Measurements from ENCODE around the gene FGF14. TPM values are rescaled to one million over a fixed set of nuclear protein-coding genes. Genes with fewer than 3 reads are reported as not detected.

FGF14 gene
- polyA plus RNA-seq, 1 of the 3 experiments (the other 2 are of a cell fraction) = 0.20 TPM

DNA sequence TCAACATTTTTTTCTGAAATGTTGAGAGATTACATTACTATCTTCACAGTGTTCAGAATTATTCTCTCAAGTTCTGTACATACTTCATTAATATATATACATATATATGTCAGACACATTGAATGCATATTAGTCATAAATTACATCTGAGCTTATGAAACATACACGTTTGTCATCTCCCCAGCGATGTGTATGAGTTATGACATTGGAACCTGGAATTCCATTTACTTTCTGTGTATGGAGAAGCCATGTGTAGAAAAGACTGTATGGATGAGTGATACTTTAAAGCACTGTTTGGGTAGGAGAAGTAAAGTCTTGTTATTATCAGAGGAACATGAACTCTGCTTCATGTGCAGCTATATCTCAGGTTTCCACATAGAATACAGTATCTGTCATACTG, 167.2 kb downstream of the FGF14 start:
- ChIA-PET CTCF (interaction anchor here (1.0 kb wide), 1 partner anchor 15 kb away, joined by 3 read pairs; no protein-coding TSS in a partner anchor), POLR2A (no interaction called here)
- no peaks in the 10 kb centered on the region for H4K20me1 ChIP-seq (ENCODE audit: insufficient read depth)
- no peak overlapping the region for H3K4me2 ChIP-seq
- H3K36me3 ChIP-seq (replicated peaks in 1 of 2; ENCODE audit: control insufficient read depth in 1 of 2, insufficient read depth in 2 of 2, low read length in 1 of 2) = peaks cover 0 to 2% of the 10 kb centered on the region in 2 experiments
- peaks cover 0 to 26% of the 10 kb centered on the region in 2 experiments; a peak in 2 of 4 replicates for H3K4me1 ChIP-seq (ENCODE audit: control insufficient read depth in 1 of 2, insufficient read depth in 2 of 2, low read depth in 1 of 2, low read length in 1 of 2)
- TF ChIP-seq GABPA (IDR thresholded peaks at IDR 0.05; ENCODE audit: low read depth) = no peak
- TF ChIP-seq SIN3A (IDR thresholded peaks at IDR 0.05; ENCODE audit: borderline replicate concordance, low read depth, low read length) = no peak
- TF ChIP-seq, protein P1, sequence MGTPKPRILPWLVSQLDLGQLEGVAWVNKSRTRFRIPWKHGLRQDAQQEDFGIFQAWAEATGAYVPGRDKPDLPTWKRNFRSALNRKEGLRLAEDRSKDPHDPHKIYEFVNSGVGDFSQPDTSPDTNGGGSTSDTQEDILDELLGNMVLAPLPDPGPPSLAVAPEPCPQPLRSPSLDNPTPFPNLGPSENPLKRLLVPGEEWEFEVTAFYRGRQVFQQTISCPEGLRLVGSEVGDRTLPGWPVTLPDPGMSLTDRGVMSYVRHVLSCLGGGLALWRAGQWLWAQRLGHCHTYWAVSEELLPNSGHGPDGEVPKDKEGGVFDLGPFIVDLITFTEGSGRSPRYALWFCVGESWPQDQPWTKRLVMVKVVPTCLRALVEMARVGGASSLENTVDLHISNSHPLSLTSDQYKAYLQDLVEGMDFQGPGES (IDR thresholded peaks at IDR 0.05; ENCODE audit: low read depth, low read length) = no peak
- no peak for TF ChIP-seq EP300 (IDR thresholded peaks at IDR 0.05; ENCODE audit: borderline replicate concordance in 1 of 2, low read depth in 1 of 2, low read length in 1 of 2)
- no peak for TF ChIP-seq POLR2AphosphoS5 (IDR thresholded peaks at IDR 0.05; ENCODE audit: low read depth, low read length)
- TF ChIP-seq, protein P2, sequence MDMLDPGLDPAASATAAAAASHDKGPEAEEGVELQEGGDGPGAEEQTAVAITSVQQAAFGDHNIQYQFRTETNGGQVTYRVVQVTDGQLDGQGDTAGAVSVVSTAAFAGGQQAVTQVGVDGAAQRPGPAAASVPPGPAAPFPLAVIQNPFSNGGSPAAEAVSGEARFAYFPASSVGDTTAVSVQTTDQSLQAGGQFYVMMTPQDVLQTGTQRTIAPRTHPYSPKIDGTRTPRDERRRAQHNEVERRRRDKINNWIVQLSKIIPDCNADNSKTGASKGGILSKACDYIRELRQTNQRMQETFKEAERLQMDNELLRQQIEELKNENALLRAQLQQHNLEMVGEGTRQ (IDR thresholded peaks at IDR 0.05; ENCODE audit: borderline replicate concordance, low read depth, low read length) = no peak
- TF ChIP-seq, protein P3, sequence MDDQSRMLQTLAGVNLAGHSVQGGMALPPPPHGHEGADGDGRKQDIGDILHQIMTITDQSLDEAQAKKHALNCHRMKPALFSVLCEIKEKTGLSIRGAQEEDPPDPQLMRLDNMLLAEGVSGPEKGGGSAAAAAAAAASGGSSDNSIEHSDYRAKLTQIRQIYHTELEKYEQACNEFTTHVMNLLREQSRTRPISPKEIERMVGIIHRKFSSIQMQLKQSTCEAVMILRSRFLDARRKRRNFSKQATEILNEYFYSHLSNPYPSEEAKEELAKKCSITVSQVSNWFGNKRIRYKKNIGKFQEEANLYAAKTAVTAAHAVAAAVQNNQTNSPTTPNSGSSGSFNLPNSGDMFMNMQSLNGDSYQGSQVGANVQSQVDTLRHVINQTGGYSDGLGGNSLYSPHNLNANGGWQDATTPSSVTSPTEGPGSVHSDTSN (IDR thresholded peaks at IDR 0.05) = no peak
- TF ChIP-seq NRF1 (IDR thresholded peaks at IDR 0.05; ENCODE audit: low read depth, low read length) = no peak
- no peak for TF ChIP-seq ELF1 (IDR thresholded peaks at IDR 0.05)
- TF ChIP-seq FOXJ3 (CRISPR knock-in tag; IDR thresholded peaks at IDR 0.05) = no peak
- no peak for TF ChIP-seq MXI1 (IDR thresholded peaks at IDR 0.05; ENCODE audit: low read depth, low read length)
- TF ChIP-seq, protein P4, sequence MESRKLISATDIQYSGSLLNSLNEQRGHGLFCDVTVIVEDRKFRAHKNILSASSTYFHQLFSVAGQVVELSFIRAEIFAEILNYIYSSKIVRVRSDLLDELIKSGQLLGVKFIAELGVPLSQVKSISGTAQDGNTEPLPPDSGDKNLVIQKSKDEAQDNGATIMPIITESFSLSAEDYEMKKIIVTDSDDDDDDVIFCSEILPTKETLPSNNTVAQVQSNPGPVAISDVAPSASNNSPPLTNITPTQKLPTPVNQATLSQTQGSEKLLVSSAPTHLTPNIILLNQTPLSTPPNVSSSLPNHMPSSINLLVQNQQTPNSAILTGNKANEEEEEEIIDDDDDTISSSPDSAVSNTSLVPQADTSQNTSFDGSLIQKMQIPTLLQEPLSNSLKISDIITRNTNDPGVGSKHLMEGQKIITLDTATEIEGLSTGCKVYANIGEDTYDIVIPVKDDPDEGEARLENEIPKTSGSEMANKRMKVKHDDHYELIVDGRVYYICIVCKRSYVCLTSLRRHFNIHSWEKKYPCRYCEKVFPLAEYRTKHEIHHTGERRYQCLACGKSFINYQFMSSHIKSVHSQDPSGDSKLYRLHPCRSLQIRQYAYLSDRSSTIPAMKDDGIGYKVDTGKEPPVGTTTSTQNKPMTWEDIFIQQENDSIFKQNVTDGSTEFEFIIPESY (IDR thresholded peaks at IDR 0.05; ENCODE audit: borderline replicate concordance, low read depth) = no peak
- TF ChIP-seq RAD21 (IDR thresholded peaks at IDR 0.05; ENCODE audit: low read length) = no peak
- TF ChIP-seq TEAD4 (IDR thresholded peaks at IDR 0.05; ENCODE audit: borderline replicate concordance, insufficient read depth) = no peak
- TF ChIP-seq RCOR1 (IDR thresholded peaks at IDR 0.05; ENCODE audit: low read length) = no peak
- no peak for DNase-seq
- 15% methylated on average over 2 of the region's 2 CpGs for WGBS (ENCODE audit: low lambda C conversion rate)
- no peak overlapping the region for H2AFZ ChIP-seq (ENCODE audit: low read depth)
- no peaks in the 10 kb centered on the region for H3K9me2 ChIP-seq
- H3F3A ChIP-seq (replicated peaks; ENCODE audit: insufficient read depth) = no peaks in the 10 kb centered on the region
- no peak overlapping the region for H3K27ac ChIP-seq (ENCODE audit: low read depth in 2 of 2, low read length in 1 of 2)
- H3K9me3 ChIP-seq = no peaks in the 10 kb centered on the region
- H3K9ac ChIP-seq = no peak overlapping the region
- no peak overlapping the region for H3K4me3 ChIP-seq (ENCODE audit: low read depth in 2 of 2, low read length in 1 of 2)
- no peaks in the 10 kb centered on the region for H3K27me3 ChIP-seq (ENCODE audit: insufficient read depth)
- H3K79me2 ChIP-seq (ENCODE audit: insufficient read depth) = no peaks in the 10 kb centered on the region

Measured in SK-N-SH (cell line).